OCI-LY7 (cell line): ENCODE results near the gene LSAMP. TPM values are rescaled to one million over a fixed set of nuclear protein-coding genes. Genes with fewer than 3 reads are reported as not detected.

Experiments
- BruUV-seq: library from RNA; stranded (reverse); fragments of 400-500 nt; replicated peaks from 2 replicates; lab custom pipeline; 2021; lab: Mats Ljungman, UMichigan
- CTCF ChIA-PET: fragments of 300-600 bp; sonication (Branson Sonifier 250); formaldehyde crosslinking; loops from one replicate; lab custom pipeline; 2022; ENCODE audit warnings: antibody characterized with exemption; ENCODE audit not compliant: unreplicated experiment; lab: Charles Lee
- POLR2A ChIA-PET: fragments of 300-600 bp; sonication (Branson Sonifier 250); formaldehyde crosslinking; loops from one replicate; lab custom pipeline; 2022; ENCODE audit warnings: antibody characterized with exemption; lab: Charles Lee
- DNase-seq: peaks from one replicate; pipeline ENCODE4 v3.0.0-alpha.2; 2015; ENCODE audit warnings: low spot score
- H2AFZ ChIP-seq: fragments of 200-600 bp; sonication (generic), shearing (Covaris generic); 2 replicates; pipeline ENCODE4 v1.6.1; 2014; ENCODE audit warnings: mild to moderate bottlenecking, antibody characterized with exemption, low read length, moderate library complexity
- H3K27ac ChIP-seq: fragments of 200-600 bp; sonication (generic); 2 replicates; pipeline ENCODE4 v1.5.1; 2014; ENCODE audit warnings: mixed run types, low read depth, mild to moderate bottlenecking, moderate library complexity, low read length, inconsistent platforms; ENCODE audit not compliant: poor library complexity, severe bottlenecking
- H3K36me3 ChIP-seq: fragments of 200-600 bp; sonication (generic); 2 replicates; pipeline ENCODE4 v1.6.1; 2014; ENCODE audit warnings: mild to moderate bottlenecking, antibody characterized with exemption, low read length, moderate library complexity, mixed read lengths; ENCODE audit not compliant: insufficient read depth
- H3K4me1 ChIP-seq: fragments of 200-600 bp; sonication (generic); 2 replicates; pipeline ENCODE4 v1.5.1; 2014; ENCODE audit warnings: mild to moderate bottlenecking, low read length; ENCODE audit not compliant: insufficient read depth, poor library complexity, severe bottlenecking
- H3K4me2 ChIP-seq: fragments of 200-600 bp; sonication (generic); 2 replicates; pipeline ENCODE4 v1.6.1; 2014; ENCODE audit warnings: mild to moderate bottlenecking, low read length
- H3K4me3 ChIP-seq: fragments of 200-600 bp; sonication (generic); 2 replicates; pipeline ENCODE4 v1.5.1; 2014; ENCODE audit warnings: mild to moderate bottlenecking, low read depth, low read length; ENCODE audit not compliant: poor library complexity, severe bottlenecking
- H3K79me2 ChIP-seq: fragments of 200-600 bp; sonication (generic); 2 replicates; pipeline ENCODE4 v1.6.1; 2016; ENCODE audit warnings: low read depth, mild to moderate bottlenecking, low read length, moderate library complexity, mixed read lengths; ENCODE audit not compliant: insufficient read depth
- H3K9me2 ChIP-seq: fragments of 200-600 bp; sonication (generic); 2 replicates; pipeline ENCODE4 v1.6.1; 2016; ENCODE audit warnings: mild to moderate bottlenecking, low read length, mixed read lengths; ENCODE audit not compliant: insufficient read depth
- H3K9me3 ChIP-seq: fragments of 200-600 bp; sonication (generic); 2 replicates; pipeline ENCODE4 v1.6.1; 2014; ENCODE audit warnings: mild to moderate bottlenecking, mixed run types, low read length, mixed read lengths
- H4K20me1 ChIP-seq: fragments of 200-600 bp; sonication (generic); 2 replicates; pipeline ENCODE4 v1.6.1; 2014; ENCODE audit warnings: mild to moderate bottlenecking, antibody characterized with exemption, low read length, moderate library complexity, mixed read lengths; ENCODE audit not compliant: insufficient read depth
- CTCF ChIP-seq: fragments of 200-600 bp; sonication (generic); conservative IDR thresholded peaks from 2 replicates; pipeline ENCODE4 v1.5.1; 2014; ENCODE audit warnings: mild to moderate bottlenecking, antibody characterized with exemption, low read length, moderate library complexity, mixed read lengths
- EZH2phosphoT487 ChIP-seq: fragments of 200-600 bp; sonication (generic); IDR thresholded peaks from 2 replicates; pipeline ENCODE4 v1.6.1; 2018; ENCODE audit warnings: low read depth, borderline replicate concordance, mild to moderate bottlenecking, mixed run types, antibody characterized with exemption, low read length, moderate library complexity, mixed read lengths
- intact Hi-C: fragments of 100-400 bp; cut with micrococcal nuclease; formaldehyde crosslinking; loops from one replicate; pipeline ENCODE4 v1.10.0; 2022; ENCODE audit not compliant: unreplicated experiment
- total RNA-seq, 2 experiments: library from RNA; depleted of rRNA in 1 of 2; stranded (reverse); fragments of >200 nt in 1 of 2; shearing (Covaris generic) in 1 of 2; gene quantifications; 2 replicates each; pipeline ENCODE4 v1.2.3, GENCODE V29; 2014 to 2022

LSAMP gene
- total RNA-seq, 2 experiments from 2014 or later = 1.4 TPM; not detected in 1

GRCh38 chr3:116340680-116341216, 104.5 kb downstream of the LSAMP start:
- no peak overlapping the region for H2AFZ ChIP-seq
- H3K4me3 ChIP-seq = no peak overlapping the region
- H3K9me2 ChIP-seq = no peaks in the 10 kb centered on the region
- CTCF ChIA-PET = no interaction called here
- POLR2A ChIA-PET = no interaction called here
- no peak for DNase-seq
- no peak overlapping the region for H3K4me2 ChIP-seq
- H4K20me1 ChIP-seq = no peaks in the 10 kb centered on the region
- H3K9me3 ChIP-seq = no peaks in the 10 kb centered on the region
- no TSS peak for BruUV-seq
- H3K27ac ChIP-seq = no peak overlapping the region
- no peaks in the 10 kb centered on the region for H3K36me3 ChIP-seq
- no peaks in the 10 kb centered on the region for H3K79me2 ChIP-seq
- intact Hi-C loops = no loop called here
- TF ChIP-seq CTCF = no peak
- no peak for TF ChIP-seq EZH2phosphoT487
- no peaks in the 10 kb centered on the region for H3K4me1 ChIP-seq

- Histone ChIP-seq H3K4me2 (no peak overlapping the region), H3K9me2 (no peaks in the 10 kb centered on the region), H3K27ac (no peak overlapping the region), H3K36me3 (no peaks in the 10 kb centered on the region), H2AFZ (no peak overlapping the region), H3K4me3 (no peak overlapping the region), H3K9me3 (no peaks in the 10 kb centered on the region), H4K20me1 (no peaks in the 10 kb centered on the region), H3K79me2 (no peaks in the 10 kb centered on the region), H3K4me1 (no peaks in the 10 kb centered on the region)
- no peak for DNase-seq
- no peak for TF ChIP-seq CTCF
- TF ChIP-seq EZH2phosphoT487 = no peak
- CTCF ChIA-PET = no interaction called here
- intact Hi-C loops = no loop called here
- POLR2A ChIA-PET = no interaction called here
- BruUV-seq = no TSS peak
These were observed 105.8 kb downstream of the LSAMP start for GRCh38 chr3:116339441-116340028.

- TF ChIP-seq CTCF = no peak
- H3K9me2 ChIP-seq = no peaks in the 10 kb centered on the region
- H3K4me1 ChIP-seq = no peaks in the 10 kb centered on the region
- no peak overlapping the region for H3K4me3 ChIP-seq
- POLR2A ChIA-PET = no interaction called here
- H3K9me3 ChIP-seq = no peaks in the 10 kb centered on the region
- no peak for DNase-seq
- intact Hi-C loops = no loop called here
- H3K79me2 ChIP-seq = no peaks in the 10 kb centered on the region
- no peak overlapping the region for H3K27ac ChIP-seq
- H2AFZ ChIP-seq = no peak overlapping the region
- H3K36me3 ChIP-seq = no peaks in the 10 kb centered on the region
- H4K20me1 ChIP-seq = no peaks in the 10 kb centered on the region
- H3K4me2 ChIP-seq = no peak overlapping the region
- CTCF ChIA-PET = no interaction called here
- BruUV-seq = no TSS peak
These were observed 106.6 kb downstream of the LSAMP start for GRCh38 chr3:116338713-116339112.
